Type B pancreatic cell (in vitro differentiated cells): ENCODE data around the gene TRAF3IP1. TPM values are rescaled to one million over a fixed set of nuclear protein-coding genes. Genes with fewer than 3 reads are reported as not detected.
A peak's percentile ranks its signal among the peaks of the same experiment; 100 is the strongest.

ENCODE experiments used
- DNase-seq: peaks from one replicate; pipeline ENCODE4 v3.0.0; 2021; ENCODE audit warnings: mixed read lengths; ENCODE audit not compliant: unreplicated experiment; ENCODE audit errors: extremely low spot score
- H3K27ac Mint-ChIP-seq: 2 replicates; pipeline ENCODE4 v1.8.0; 2021; ENCODE audit warnings: mild to moderate bottlenecking, mixed read lengths
- H3K27me3 Mint-ChIP-seq: 2 replicates; pipeline ENCODE4 v1.8.0; 2021; ENCODE audit warnings: mixed read lengths
- H3K36me3 Mint-ChIP-seq: 2 replicates; pipeline ENCODE4 v1.8.0; 2021; ENCODE audit warnings: mixed read lengths
- H3K4me1 Mint-ChIP-seq: one replicate; pipeline ENCODE4 v1.8.0; 2021; ENCODE audit warnings: mixed read lengths; ENCODE audit not compliant: unreplicated experiment
- H3K4me3 Mint-ChIP-seq: 2 replicates; pipeline ENCODE4 v1.8.0; 2021; ENCODE audit warnings: mild to moderate bottlenecking, mixed read lengths
- H3K9me3 Mint-ChIP-seq: 2 replicates; pipeline ENCODE4 v1.8.0; 2021; ENCODE audit warnings: mixed read lengths
- total RNA-seq: library from RNA; stranded (reverse); gene quantifications from 2 replicates; pipeline ENCODE4 v1.2.1, GENCODE V29; 2021; ENCODE audit warnings: low replicate concordance
- TF ChIP-seq, protein P1 (sequence below): fragments of 200-600 bp; sonication (generic); conservative IDR thresholded peaks from 2 replicates; pipeline ENCODE4 v1.5.0; 2021; ENCODE audit warnings: antibody characterized with exemption, mild to moderate bottlenecking

Gene TRAF3IP1
- total RNA-seq, 1 donor from 2014 or later, result 20.9 TPM

DNA sequence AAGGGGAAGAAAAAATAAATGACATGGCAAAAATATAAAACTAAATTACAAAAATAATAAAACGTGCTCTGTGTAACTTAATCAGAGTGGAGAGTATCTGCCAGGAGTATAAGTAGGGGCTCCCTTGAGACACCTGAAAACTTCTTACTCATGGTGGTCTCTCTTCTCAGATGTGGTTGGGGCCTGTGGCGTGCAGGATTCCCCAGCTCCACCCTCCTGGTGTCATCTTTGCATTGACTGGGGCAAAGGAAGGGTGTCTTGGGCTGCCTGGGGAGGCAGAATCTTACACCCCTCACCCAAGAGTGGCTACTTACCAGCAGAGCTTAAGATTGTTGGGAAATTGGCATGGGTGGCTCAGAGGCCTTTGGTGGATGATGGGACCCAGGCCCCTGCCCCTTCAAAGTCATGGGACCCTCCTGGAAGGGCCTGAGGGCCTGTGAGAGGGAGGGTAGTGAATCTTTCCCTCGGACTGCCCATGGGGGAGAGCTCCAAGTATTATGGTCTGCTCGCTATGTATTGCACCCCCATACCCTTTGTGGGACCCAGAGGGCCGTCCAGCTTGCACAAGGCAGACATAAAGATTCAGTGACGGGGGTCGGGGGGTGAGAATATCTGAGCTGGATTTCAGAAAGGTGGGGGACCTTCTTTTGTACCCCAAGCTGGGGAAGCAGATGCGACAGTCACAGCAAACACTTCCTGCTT lies 6.9 kb upstream of the TRAF3IP1 start:
- Mint-ChIP-seq H3K27ac (no peak overlapping the region), H3K4me1 (no peaks in the 10 kb centered on the region), H3K4me3 (no peak overlapping the region), H3K36me3 (no peaks in the 10 kb centered on the region), H3K27me3 (peaks cover 3% of the 10 kb centered on the region), H3K9me3 (no peaks in the 10 kb centered on the region)
- TF ChIP-seq, protein P1, sequence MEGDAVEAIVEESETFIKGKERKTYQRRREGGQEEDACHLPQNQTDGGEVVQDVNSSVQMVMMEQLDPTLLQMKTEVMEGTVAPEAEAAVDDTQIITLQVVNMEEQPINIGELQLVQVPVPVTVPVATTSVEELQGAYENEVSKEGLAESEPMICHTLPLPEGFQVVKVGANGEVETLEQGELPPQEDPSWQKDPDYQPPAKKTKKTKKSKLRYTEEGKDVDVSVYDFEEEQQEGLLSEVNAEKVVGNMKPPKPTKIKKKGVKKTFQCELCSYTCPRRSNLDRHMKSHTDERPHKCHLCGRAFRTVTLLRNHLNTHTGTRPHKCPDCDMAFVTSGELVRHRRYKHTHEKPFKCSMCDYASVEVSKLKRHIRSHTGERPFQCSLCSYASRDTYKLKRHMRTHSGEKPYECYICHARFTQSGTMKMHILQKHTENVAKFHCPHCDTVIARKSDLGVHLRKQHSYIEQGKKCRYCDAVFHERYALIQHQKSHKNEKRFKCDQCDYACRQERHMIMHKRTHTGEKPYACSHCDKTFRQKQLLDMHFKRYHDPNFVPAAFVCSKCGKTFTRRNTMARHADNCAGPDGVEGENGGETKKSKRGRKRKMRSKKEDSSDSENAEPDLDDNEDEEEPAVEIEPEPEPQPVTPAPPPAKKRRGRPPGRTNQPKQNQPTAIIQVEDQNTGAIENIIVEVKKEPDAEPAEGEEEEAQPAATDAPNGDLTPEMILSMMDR, result no peak
- DNase-seq, result no peak

- H3K4me1 Mint-ChIP-seq, result no peaks in the 10 kb centered on the region
- H3K36me3 Mint-ChIP-seq, result no peaks in the 10 kb centered on the region
- TF ChIP-seq, protein P1, result no peak
Observed at GRCh38 chr2:238313991-238314350, 6.3 kb upstream of the TRAF3IP1 start.

DNA sequence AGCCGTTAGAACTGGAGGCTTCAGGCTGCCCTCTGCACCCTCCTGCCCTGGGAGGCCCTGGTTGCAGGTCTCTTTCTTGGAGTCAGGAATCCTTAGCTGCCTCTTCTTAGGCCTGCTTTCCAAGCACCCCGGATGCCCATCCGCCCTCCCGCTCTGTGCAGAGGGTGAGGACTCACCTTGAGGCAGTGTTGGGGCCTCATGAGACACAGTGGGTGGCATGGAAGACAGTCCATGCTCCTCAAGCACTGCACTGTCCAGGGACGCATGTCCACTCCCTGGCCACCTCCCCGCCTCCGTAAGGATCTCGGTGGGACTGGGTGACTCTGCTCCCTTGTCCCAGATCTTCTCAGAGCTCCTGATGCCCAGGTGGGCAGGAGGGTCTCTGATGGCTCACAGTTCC lies 5.7 kb upstream of the TRAF3IP1 start:
- TF ChIP-seq, protein P1, result no peak
- no peaks in the 10 kb centered on the region for H3K36me3 Mint-ChIP-seq
- H3K27me3 Mint-ChIP-seq, result peaks cover 3% of the 10 kb centered on the region
- peaks cover under 1% of the 10 kb centered on the region for H3K4me1 Mint-ChIP-seq
- no peak for DNase-seq
- no peaks in the 10 kb centered on the region for H3K9me3 Mint-ChIP-seq
- no peak overlapping the region for H3K4me3 Mint-ChIP-seq
- no peak overlapping the region for H3K27ac Mint-ChIP-seq

More at GRCh38 chr2:238313991-238314350, 6.3 kb upstream of the TRAF3IP1 start:
- H3K9me3 Mint-ChIP-seq, result no peaks in the 10 kb centered on the region
- no peak for DNase-seq
- H3K27me3 Mint-ChIP-seq, result peaks cover 3% of the 10 kb centered on the region
- H3K4me3 Mint-ChIP-seq, result no peak overlapping the region
- H3K27ac Mint-ChIP-seq, result no peak overlapping the region

DNA sequence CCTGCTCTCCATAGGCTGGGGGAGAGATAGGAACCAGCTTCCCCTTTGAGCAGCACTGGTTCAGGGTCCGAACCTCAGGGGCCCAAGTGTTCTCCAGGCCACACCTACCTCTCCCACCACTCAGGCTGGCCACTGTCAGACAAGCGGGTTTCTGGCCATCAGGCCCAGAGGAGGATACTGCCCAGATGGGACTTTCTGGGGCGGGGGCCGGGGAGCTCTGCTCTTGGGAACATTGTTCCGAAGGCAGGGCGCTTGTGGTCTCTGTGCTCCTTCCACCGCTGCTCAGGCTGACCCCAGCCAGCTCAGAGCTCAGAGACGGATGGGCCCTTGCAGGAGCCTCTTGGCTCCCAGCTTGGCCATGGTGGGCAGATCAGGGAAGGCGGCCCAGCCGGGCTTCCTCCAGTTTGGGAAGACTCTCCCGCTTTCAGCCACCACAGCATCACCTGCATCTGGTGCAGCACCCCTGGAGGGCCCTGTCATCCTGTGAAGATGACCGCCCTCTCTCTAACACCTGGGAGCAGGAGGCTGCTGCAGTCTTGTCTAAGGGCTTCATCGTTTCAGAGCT lies 5.2 kb upstream of the TRAF3IP1 start:
- Mint-ChIP-seq H3K27me3 (peaks cover 3% of the 10 kb centered on the region), H3K4me3 (no peak overlapping the region), H3K9me3 (no peaks in the 10 kb centered on the region), H3K27ac (no peak overlapping the region), H3K36me3 (no peaks in the 10 kb centered on the region), H3K4me1 (peaks cover 4% of the 10 kb centered on the region)
- DNase-seq, result no peak
- TF ChIP-seq, protein P1, result no peak

GRCh38 chr2:238320648-238321281 lies 447 bp downstream of the TRAF3IP1 start:
- no peaks in the 10 kb centered on the region for H3K9me3 Mint-ChIP-seq
- peaks cover 7% of the 10 kb centered on the region for H3K36me3 Mint-ChIP-seq
- peaks cover 2% of the 10 kb centered on the region for H3K27me3 Mint-ChIP-seq
- H3K4me1 Mint-ChIP-seq, result peaks cover 14% of the 10 kb centered on the region
- TF ChIP-seq, protein P1, result no peak
- DNase-seq, result no peak
- H3K27ac Mint-ChIP-seq, result peak overlapping the region; percentile 76
- H3K4me3 Mint-ChIP-seq, result peak overlapping the region; percentile 90
